BJ (cell line): ENCODE results near the gene RAB41. TPM values are rescaled to one million over a fixed set of nuclear protein-coding genes. Genes with fewer than 3 reads are reported as not detected.
"Not testable (repeated sequence)": the region's sequence is repeated elsewhere in the genome, so short reads cannot be mapped to it uniquely, and the experiment has no call there.

ENCODE experiments used
- CTCF ChIA-PET: fragments of 350-600 bp; formaldehyde crosslinking; extraction: SDS; loops from one replicate; lab custom pipeline; 2021; ENCODE audit warnings: antibody characterized with exemption, inconsistent platforms; lab: Yijun Ruan, JAX
- POLR2A ChIA-PET: fragments of 300-600 bp; sonication (Branson Sonifier 250); formaldehyde crosslinking; extraction: SDS; loops from one replicate; lab custom pipeline; 2021; ENCODE audit warnings: antibody characterized with exemption; lab: Charles Lee
- DNase-seq: peaks from one replicate; pipeline ENCODE4 v3.0.0-alpha.2; 2011; ENCODE audit warnings: low read depth
- H3K27me3 ChIP-seq: 2 replicates; pipeline ENCODE4 v1.6.0; 2011; ENCODE audit warnings: low read length; ENCODE audit not compliant: control insufficient read depth, insufficient read depth
- H3K36me3 ChIP-seq: 2 replicates; pipeline ENCODE4 v1.5.1; 2011; ENCODE audit warnings: low read length; ENCODE audit not compliant: control insufficient read depth, insufficient read depth
- H3K4me3 ChIP-seq: 2 replicates; pipeline ENCODE4 v1.5.1; 2011; ENCODE audit warnings: low read depth, mild to moderate bottlenecking, control low read depth, low read length
- CTCF ChIP-seq: IDR thresholded peaks from 2 replicates; pipeline ENCODE4 v1.5.1; 2011; ENCODE audit warnings: low read depth, mild to moderate bottlenecking, control low read depth, inconsistent platforms, low read length, moderate library complexity; ENCODE audit not compliant: insufficient read depth
- polyA plus RNA-seq: library from polyadenylated mRNA; depleted of rRNA; stranded (reverse); fragments of >200 nt; gene quantifications from 2 replicates; pipeline ENCODE4 v1.2.3, GENCODE V29; 2011

Gene RAB41
- polyA plus RNA-seq, 1 experiment = not detected

- CTCF ChIA-PET = no interaction called here
- no peak for TF ChIP-seq CTCF
Observed at GRCh38 chrX:70268034-70268433, 13.9 kb upstream of the RAB41 start, which contains the start of gene ARR3. Gene ARR3 (plus strand): TSS chrX:70268334. CDS start chrX:70269386, 1,052 bp downstream.

GRCh38 chrX:70274029-70274428, 7.9 kb upstream of the RAB41 start:
- CTCF ChIA-PET = interaction anchor here (0.6 kb wide), 1 partner anchor 156 kb away, joined by 3 read pairs; no protein-coding TSS in a partner anchor
- H3K36me3 ChIP-seq, H3K27me3 ChIP-seq, H3K4me3 ChIP-seq, DNase-seq, POLR2A ChIA-PET: not testable (repeated sequence)

More at GRCh38 chrX:70268034-70268433, 13.9 kb upstream of the RAB41 start, which contains the start of gene ARR3:
- H3K27me3 ChIP-seq = no peaks in the 10 kb centered on the region
- no peaks in the 10 kb centered on the region for H3K36me3 ChIP-seq
- no peak within 1 kb of the TSS for H3K4me3 ChIP-seq
- POLR2A ChIA-PET = no interaction called here
- no peak for DNase-seq

GRCh38 chrX:70279081-70279480, 2.9 kb upstream of the RAB41 start:
- Histone ChIP-seq H3K4me3 (no peak overlapping the region), H3K36me3 (no peaks in the 10 kb centered on the region), H3K27me3 (no peaks in the 10 kb centered on the region)
- no peak for TF ChIP-seq CTCF
- DNase-seq = no peak
- ChIA-PET CTCF (no interaction called here), POLR2A (no interaction called here)

GRCh38 chrX:70280573-70280972, 1.4 kb upstream of the RAB41 start:
- DNase-seq = no peak
- Histone ChIP-seq H3K4me3 (no peak overlapping the region), H3K27me3 (no peaks in the 10 kb centered on the region), H3K36me3 (no peaks in the 10 kb centered on the region)
- TF ChIP-seq CTCF = no peak
- POLR2A ChIA-PET = no interaction called here
- CTCF ChIA-PET = no interaction called here

GRCh38 chrX:70289168-70289792, 7.3 kb downstream of the RAB41 start:
- no peaks in the 10 kb centered on the region for H3K27me3 ChIP-seq
- DNase-seq = no peak
- ChIA-PET CTCF (interaction anchor here (0.8 kb wide), 1 partner anchor 26 kb away, joined by 5 read pairs; no protein-coding TSS in a partner anchor), POLR2A (no interaction called here)
- H3K36me3 ChIP-seq = peaks cover 2% of the 10 kb centered on the region; the same call in 1 of the 2 replicates
- no peak for TF ChIP-seq CTCF
- H3K4me3 ChIP-seq = peak overlapping the region; percentile 64
